ENCODE results near the gene EEPD1.

EEPD1 gene

GRCh38 chr7:36192053-36192824, 39.2 kb downstream of the EEPD1 start:
- no peak for DNase-seq

GRCh38 chr7:36192877-36193276, 39.8 kb downstream of the EEPD1 start:
- DNase-seq = no peak

GRCh38 chr7:36198854-36199266, 45.8 kb downstream of the EEPD1 start:
- no peak for DNase-seq

- no peak for DNase-seq
Measured at GRCh38 chr7:36199329-36199728, 46.3 kb downstream of the EEPD1 start.

- DNase-seq = no peak
Measured at GRCh38 chr7:36201122-36201723, 48.2 kb downstream of the EEPD1 start.

GRCh38 chr7:36202398-36202797, 49.3 kb downstream of the EEPD1 start:
- DNase-seq = no peak

- no peak for DNase-seq
Measured at GRCh38 chr7:36203071-36203790, 50.2 kb downstream of the EEPD1 start.

- no peak for DNase-seq
Measured at GRCh38 chr7:36204044-36204663, 51.1 kb downstream of the EEPD1 start.

GRCh38 chr7:36204929-36205635, 52.0 kb downstream of the EEPD1 start:
- no peak for DNase-seq

GRCh38 chr7:36205803-36206202, 52.7 kb downstream of the EEPD1 start:
- no peak for DNase-seq

- peak; percentile 35 for DNase-seq
Measured at GRCh38 chr7:36207451-36208291, 54.6 kb downstream of the EEPD1 start.

- DNase-seq = no peak
Measured at GRCh38 chr7:36208426-36208825, 55.4 kb downstream of the EEPD1 start.

GRCh38 chr7:36208997-36209813, 56.2 kb downstream of the EEPD1 start:
- DNase-seq = no peak

GRCh38 chr7:36209814-36210183, 56.7 kb downstream of the EEPD1 start:
- no peak for DNase-seq

GRCh38 chr7:36210291-36210922, 57.4 kb downstream of the EEPD1 start:
- DNase-seq = no peak

- no peak for DNase-seq
Measured at GRCh38 chr7:36214608-36215456, 61.8 kb downstream of the EEPD1 start.

GRCh38 chr7:36215457-36215765, 62.4 kb downstream of the EEPD1 start:
- DNase-seq = no peak

GRCh38 chr7:36216063-36216684, 63.1 kb downstream of the EEPD1 start:
- DNase-seq = no peak
